ENCODE measurements around the gene NUDT12. TPM values are rescaled to one million over a fixed set of nuclear protein-coding genes. Genes with fewer than 3 reads are reported as not detected.

Gene NUDT12
- total RNA-seq, 1 donor from 2014 or later = 9.9 TPM

DNA sequence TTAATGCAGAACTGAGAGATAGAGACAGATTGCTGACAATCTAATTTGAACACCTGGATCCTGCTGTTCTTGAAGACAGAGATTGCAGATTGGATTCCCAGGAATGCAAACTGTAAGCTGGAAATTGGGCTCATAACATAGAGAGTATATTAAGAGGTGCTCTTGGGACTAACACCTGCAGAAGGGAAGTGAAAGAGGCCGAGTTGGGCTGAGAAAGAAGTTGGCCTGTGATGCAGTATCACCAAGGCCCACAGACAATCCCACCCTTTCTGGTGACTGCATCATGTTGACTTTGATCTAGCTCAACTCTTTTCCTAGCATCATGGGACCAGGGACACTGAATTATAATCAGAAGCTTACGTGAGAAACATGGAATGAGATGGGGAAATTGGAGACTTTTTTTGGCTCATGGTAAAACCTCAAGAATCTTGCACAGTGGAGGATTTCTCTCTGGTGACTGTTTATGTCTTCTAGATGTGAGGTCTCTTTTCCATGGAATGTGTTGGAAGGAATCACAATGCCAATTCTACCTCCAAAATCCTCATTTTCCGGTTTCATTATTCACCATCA lies 36.5 kb upstream of the NUDT12 start:
- H3K4me3 ChIP-seq (ENCODE audit: low read depth, low read length) = no peak overlapping the region
- TF ChIP-seq, protein P1, sequence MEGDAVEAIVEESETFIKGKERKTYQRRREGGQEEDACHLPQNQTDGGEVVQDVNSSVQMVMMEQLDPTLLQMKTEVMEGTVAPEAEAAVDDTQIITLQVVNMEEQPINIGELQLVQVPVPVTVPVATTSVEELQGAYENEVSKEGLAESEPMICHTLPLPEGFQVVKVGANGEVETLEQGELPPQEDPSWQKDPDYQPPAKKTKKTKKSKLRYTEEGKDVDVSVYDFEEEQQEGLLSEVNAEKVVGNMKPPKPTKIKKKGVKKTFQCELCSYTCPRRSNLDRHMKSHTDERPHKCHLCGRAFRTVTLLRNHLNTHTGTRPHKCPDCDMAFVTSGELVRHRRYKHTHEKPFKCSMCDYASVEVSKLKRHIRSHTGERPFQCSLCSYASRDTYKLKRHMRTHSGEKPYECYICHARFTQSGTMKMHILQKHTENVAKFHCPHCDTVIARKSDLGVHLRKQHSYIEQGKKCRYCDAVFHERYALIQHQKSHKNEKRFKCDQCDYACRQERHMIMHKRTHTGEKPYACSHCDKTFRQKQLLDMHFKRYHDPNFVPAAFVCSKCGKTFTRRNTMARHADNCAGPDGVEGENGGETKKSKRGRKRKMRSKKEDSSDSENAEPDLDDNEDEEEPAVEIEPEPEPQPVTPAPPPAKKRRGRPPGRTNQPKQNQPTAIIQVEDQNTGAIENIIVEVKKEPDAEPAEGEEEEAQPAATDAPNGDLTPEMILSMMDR (conservative IDR thresholded peaks at IDR 0.05; ENCODE audit: low read depth, low read length) = no peak
- no peak for DNase-seq (ENCODE audit: low read depth)

DNA sequence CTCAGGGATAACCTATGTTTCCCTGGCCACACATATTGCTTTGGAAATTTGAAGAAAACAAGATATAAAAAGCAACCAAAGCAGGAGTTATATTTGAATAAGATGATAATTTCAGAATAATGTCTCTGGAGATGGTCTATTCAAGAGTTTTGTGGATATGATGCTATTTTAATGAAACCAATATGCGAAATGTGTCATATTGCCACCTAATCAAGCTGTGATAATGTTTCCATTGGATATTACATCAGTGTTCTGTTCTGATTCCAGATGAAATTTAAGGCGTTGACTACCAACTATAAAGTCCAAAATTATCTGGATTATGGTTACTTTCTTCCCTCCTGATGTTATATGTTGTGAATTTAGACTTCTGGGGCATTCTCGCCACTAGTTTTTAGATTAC lies 27.6 kb upstream of the NUDT12 start:
- no peak overlapping the region for H3K4me3 ChIP-seq (ENCODE audit: low read depth, low read length)
- TF ChIP-seq, protein P1 (conservative IDR thresholded peaks at IDR 0.05; ENCODE audit: low read depth, low read length) = no peak
- DNase-seq (ENCODE audit: low read depth) = no peak

DNA sequence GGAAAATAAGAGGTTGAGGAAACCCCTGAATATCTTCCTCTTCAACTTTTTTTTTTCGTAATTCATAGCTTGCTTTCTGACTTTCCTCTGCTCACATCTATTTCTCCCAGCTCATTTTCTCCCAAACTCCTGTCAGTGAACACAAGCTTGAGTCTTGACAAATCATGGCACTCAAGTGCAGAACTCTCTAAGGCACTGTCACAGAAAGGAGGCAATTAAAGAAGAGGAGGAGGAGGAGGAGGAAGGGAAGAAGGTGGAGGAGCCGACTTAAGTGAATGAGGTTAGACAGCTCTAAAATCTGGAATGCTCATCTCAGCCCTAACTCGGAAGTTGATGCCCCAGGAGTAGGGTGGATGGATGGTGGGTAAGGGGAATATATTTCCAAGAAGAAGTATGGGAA lies 27.2 kb upstream of the NUDT12 start:
- H3K4me3 ChIP-seq (ENCODE audit: low read depth, low read length) = no peak overlapping the region
- DNase-seq (ENCODE audit: low read depth) = no peak
- TF ChIP-seq, protein P1 (conservative IDR thresholded peaks at IDR 0.05; ENCODE audit: low read depth, low read length) = no peak

DNA sequence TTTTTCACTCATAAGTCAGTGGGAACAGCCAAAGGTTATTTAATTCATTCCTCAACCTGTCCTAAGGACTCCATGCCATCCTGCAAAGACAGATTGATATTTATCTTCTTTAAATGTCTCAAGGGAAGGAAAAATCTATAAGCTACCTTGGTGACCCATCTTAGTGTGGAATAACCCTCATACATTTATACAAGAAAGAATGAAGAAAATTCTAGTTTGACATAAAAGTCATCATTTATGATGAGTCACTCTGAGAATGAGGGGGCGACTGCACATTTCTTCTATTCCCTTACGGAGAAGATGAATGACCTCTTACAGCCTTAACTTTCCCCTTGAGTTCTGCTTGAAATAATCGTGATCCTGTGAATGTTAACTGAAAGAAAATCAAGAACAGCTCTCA lies 26.8 kb upstream of the NUDT12 start:
- TF ChIP-seq, protein P1 (conservative IDR thresholded peaks at IDR 0.05; ENCODE audit: low read depth, low read length) = no peak
- no peak for DNase-seq (ENCODE audit: low read depth)
- H3K4me3 ChIP-seq (ENCODE audit: low read depth, low read length) = no peak overlapping the region

DNA sequence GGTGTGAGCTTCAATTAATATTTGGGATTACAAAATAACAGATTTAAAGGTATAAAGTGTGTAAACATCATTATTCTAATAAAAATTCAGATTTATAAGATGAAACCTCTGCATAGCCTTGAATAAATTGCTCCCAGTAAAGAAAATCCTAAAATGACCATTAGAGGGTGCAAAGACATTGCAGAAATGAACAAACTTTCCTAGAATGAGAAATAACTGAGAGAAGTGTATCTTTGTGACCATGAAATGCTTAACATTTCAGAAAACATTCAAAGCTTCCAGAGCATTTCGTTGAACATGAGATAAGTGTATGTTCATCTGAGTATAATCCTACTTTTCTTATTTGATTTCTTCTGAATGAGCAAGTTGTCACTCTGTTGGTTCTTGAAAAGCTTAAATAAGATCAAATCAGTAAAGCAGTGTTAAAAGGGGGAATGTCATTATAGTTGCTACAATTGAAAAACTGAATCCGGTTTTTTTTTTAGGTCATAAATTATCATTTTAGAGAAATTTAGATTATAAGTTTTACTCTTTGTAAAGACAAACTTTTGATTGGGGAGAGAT lies 24.7 kb upstream of the NUDT12 start:
- TF ChIP-seq, protein P1 (conservative IDR thresholded peaks at IDR 0.05; ENCODE audit: low read depth, low read length) = peak; percentile 61
- no peak for DNase-seq (ENCODE audit: low read depth)
- H3K4me3 ChIP-seq (ENCODE audit: low read depth, low read length) = no peak overlapping the region

DNA sequence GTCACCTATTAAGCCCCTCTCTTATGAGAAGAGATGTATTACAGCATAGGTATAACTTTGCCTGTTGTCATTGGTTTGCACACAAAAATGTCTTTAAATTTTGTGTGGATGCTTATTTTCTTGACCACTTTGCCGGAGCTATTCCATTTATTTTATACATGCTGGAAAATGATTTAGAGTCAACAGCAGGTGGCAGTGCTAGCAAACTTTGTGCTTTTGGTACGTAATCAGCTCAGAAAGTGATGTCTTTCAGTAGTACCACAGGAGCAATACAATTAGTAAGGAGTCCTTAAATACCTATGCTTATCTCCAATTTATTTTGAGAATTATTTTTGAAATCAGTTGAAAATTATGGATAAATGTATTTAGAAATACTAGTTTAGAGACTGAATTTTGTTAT lies 19.8 kb upstream of the NUDT12 start:
- H3K4me3 ChIP-seq (ENCODE audit: low read depth, low read length) = no peak overlapping the region
- DNase-seq (ENCODE audit: low read depth) = no peak
- TF ChIP-seq, protein P1 (conservative IDR thresholded peaks at IDR 0.05; ENCODE audit: low read depth, low read length) = peak; percentile 64

DNA sequence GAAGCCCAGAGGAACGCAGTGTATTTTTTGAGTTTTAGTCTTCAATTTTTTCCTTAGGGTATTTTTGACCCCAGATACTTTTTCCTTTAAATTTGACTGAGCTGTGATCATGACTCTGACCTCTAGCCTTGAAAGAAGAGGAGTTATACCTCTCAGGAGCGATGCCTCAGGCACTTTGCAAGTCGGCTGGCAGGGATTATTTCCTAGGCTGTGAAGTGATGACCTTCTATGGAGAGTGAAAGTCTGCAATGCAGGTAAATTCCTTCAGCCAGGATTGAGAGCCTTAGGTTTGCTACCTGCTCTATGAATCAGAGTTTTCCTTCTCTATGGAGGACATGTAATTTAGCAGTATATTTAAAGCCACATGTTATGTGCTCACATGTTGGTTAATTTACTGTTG lies 10.8 kb upstream of the NUDT12 start:
- TF ChIP-seq, protein P1 (conservative IDR thresholded peaks at IDR 0.05; ENCODE audit: low read depth, low read length) = no peak
- DNase-seq (ENCODE audit: low read depth) = no peak
- no peak overlapping the region for H3K4me3 ChIP-seq (ENCODE audit: low read depth, low read length)
